ENCODE data around the gene CISTR.

GRCh38 chr12:53793221-53793620, 41.4 kb upstream of the CISTR start:
- no peak for TF ChIP-seq EP300 (IDR thresholded peaks at IDR 0.05; ENCODE audit: low read depth)
- TF ChIP-seq POLR2A (IDR thresholded peaks at IDR 0.05) = no peak
- no peak for TF ChIP-seq CTCF (IDR thresholded peaks at IDR 0.05)
- TF ChIP-seq POLR2AphosphoS5 (IDR thresholded peaks at IDR 0.05) = no peak
